ENCODE data around the gene TTBK1.

DNA sequence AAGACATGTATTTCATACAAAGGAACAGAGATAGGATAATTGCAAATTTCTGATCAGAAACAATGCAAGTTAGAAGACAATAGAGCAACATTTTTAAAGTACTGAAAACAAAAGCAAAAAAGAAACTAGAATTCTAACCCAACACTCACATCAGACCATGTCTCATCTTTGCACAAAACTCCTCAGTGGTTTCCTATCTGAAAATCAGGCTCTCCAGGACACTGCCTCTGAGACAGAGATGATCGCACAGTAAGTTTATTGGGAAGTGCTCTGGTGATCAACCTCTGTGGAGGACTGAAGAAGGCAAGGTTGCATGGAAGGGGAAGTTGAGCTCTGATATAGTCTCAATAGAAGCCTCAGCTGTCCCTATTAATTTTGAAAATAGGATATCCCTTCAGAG lies 2.3 kb upstream of the TTBK1 start:
- TF ChIP-seq, protein P1, sequence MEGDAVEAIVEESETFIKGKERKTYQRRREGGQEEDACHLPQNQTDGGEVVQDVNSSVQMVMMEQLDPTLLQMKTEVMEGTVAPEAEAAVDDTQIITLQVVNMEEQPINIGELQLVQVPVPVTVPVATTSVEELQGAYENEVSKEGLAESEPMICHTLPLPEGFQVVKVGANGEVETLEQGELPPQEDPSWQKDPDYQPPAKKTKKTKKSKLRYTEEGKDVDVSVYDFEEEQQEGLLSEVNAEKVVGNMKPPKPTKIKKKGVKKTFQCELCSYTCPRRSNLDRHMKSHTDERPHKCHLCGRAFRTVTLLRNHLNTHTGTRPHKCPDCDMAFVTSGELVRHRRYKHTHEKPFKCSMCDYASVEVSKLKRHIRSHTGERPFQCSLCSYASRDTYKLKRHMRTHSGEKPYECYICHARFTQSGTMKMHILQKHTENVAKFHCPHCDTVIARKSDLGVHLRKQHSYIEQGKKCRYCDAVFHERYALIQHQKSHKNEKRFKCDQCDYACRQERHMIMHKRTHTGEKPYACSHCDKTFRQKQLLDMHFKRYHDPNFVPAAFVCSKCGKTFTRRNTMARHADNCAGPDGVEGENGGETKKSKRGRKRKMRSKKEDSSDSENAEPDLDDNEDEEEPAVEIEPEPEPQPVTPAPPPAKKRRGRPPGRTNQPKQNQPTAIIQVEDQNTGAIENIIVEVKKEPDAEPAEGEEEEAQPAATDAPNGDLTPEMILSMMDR (IDR thresholded peaks at IDR 0.05; ENCODE audit: poor library complexity, severe bottlenecking): no peak
- no peak for TF ChIP-seq TAF1 (IDR thresholded peaks at IDR 0.05; ENCODE audit: low read depth)
- no peak for TF ChIP-seq POLR2AphosphoS5 (IDR thresholded peaks at IDR 0.05)
- no peak for TF ChIP-seq EZH2 (IDR thresholded peaks at IDR 0.05; ENCODE audit: borderline replicate concordance, insufficient read depth, low read length, poor library complexity, severe bottlenecking)
- TF ChIP-seq, protein P2, sequence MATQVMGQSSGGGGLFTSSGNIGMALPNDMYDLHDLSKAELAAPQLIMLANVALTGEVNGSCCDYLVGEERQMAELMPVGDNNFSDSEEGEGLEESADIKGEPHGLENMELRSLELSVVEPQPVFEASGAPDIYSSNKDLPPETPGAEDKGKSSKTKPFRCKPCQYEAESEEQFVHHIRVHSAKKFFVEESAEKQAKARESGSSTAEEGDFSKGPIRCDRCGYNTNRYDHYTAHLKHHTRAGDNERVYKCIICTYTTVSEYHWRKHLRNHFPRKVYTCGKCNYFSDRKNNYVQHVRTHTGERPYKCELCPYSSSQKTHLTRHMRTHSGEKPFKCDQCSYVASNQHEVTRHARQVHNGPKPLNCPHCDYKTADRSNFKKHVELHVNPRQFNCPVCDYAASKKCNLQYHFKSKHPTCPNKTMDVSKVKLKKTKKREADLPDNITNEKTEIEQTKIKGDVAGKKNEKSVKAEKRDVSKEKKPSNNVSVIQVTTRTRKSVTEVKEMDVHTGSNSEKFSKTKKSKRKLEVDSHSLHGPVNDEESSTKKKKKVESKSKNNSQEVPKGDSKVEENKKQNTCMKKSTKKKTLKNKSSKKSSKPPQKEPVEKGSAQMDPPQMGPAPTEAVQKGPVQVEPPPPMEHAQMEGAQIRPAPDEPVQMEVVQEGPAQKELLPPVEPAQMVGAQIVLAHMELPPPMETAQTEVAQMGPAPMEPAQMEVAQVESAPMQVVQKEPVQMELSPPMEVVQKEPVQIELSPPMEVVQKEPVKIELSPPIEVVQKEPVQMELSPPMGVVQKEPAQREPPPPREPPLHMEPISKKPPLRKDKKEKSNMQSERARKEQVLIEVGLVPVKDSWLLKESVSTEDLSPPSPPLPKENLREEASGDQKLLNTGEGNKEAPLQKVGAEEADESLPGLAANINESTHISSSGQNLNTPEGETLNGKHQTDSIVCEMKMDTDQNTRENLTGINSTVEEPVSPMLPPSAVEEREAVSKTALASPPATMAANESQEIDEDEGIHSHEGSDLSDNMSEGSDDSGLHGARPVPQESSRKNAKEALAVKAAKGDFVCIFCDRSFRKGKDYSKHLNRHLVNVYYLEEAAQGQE (IDR thresholded peaks at IDR 0.05; ENCODE audit: borderline replicate concordance): no peak
- no peak for TF ChIP-seq RAD21 (conservative IDR thresholded peaks at IDR 0.05)
- no peak for TF ChIP-seq MXI1 (conservative IDR thresholded peaks at IDR 0.05; ENCODE audit: poor library complexity, severe bottlenecking)
- TF ChIP-seq EP300 (conservative IDR thresholded peaks at IDR 0.05; ENCODE audit: poor library complexity, severe bottlenecking): no peak
- no peak for TF ChIP-seq SMC3 (conservative IDR thresholded peaks at IDR 0.05; ENCODE audit: poor library complexity)

Data from neural cell (in vitro differentiated cells).